HL-60/S4 treated with phorbol 12-myristate 13-acetate at 8.2 ng/mL for 4 days and 3 days (cell line): ENCODE measurements around the gene SIPA1L3.

Experiments used
- in situ Hi-C: fragments of 300-500 bp; cut with MboI; formaldehyde crosslinking; loops from 2 replicates; pipeline ENCODE4 v1.15.0; 2022; ENCODE audit warnings: low sequenced_read_pairs

The SIPA1L3 gene

DNA sequence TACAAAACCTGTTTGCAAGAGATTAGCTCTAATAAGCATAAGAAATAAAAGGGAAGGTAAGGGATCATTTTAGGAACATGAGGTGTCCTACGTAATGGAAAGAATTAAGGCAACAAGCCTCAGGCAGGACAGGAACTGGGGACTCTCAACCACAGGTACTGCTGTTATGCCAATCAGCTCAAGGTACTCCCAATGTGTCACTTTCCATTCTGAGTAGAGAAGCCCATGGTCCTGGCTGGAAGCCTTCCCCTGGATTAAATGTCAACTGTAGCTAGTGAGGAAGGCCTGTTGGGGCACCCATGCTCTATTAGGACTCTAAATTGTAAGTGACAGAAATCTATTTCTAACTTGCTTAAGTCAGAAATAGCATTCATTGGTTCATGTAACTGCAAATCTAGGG, 182.4 kb downstream of the SIPA1L3 start:
- in situ Hi-C loops = loop anchor here (25.0 kb wide), 1 partner anchor 177 kb away; the partner anchor contains the start of genes SIPA1L3 and WDR87

GRCh38 chr19:38093154-38093553, 186.1 kb downstream of the SIPA1L3 start:
- in situ Hi-C loops = loop anchor here (25.0 kb wide), 1 partner anchor 181 kb away; the partner anchor contains the start of genes SIPA1L3 and WDR87

DNA sequence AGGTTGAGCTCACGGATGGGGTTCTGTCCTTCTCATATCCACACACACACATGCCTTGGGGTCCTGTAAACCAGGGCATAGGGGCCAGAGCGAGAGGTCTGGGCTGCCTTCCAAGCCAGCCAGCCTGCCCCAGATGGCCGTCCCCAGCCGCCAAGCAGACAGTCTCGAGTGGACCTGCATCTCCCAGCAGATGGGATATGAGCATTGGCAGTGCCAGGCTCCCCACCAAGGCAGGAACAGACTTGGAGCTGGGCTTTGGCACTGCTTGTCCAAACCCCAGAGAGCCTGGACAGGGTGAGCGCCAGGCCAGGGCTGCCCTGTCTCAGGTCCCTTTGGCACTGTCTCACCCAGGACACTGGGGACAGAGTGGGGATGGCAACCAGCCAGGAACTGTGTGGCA, 186.6 kb downstream of the SIPA1L3 start:
- in situ Hi-C loops = loop anchor here (25.0 kb wide), 1 partner anchor 181 kb away; the partner anchor contains the start of genes SIPA1L3 and WDR87

DNA sequence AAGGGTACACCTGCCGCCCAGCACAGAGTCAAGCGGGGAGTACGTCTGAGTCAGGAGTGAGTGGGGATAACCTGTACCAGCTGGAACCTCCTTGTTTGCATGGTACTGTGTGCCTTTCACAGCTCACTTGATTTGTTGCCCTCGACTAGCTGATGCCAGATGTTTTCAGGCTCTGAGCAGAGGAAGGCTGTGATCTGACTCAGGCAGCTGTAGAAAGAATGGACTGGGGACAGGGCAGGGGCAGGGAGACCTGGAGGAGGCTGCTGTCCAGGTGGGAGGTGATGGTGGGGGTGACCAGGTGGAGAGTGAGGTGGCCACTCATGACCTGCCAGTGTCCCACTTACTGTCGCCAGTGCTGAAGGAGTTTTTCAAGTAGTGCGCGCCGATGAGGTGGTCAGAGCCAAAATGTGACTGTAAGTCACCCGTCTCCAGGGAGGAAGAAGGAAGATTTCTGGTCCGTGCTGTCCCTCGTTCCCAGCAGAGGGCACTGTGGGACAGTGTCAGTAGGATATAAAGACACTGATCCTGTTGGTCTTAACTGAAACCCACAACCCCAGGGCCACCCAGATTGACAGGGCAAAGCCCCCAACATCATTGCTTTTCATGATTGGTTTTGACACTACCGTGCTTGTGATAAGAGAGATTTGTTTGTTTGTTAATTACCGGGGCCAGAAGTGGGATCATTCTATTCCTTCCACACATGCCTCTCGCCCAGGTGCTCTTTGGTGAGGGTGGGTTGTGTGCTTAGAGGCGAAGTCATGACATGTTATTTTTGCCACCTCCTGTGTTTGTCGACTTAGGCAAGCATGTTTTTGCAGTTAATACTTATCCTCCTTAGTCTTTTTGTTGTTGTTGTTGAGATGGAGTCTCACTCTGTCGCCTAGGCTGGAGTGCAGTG, 188.7 kb downstream of the SIPA1L3 start:
- in situ Hi-C loops = loop anchor here (25.0 kb wide), 1 partner anchor 183 kb away; the partner anchor contains the start of genes SIPA1L3 and WDR87

DNA sequence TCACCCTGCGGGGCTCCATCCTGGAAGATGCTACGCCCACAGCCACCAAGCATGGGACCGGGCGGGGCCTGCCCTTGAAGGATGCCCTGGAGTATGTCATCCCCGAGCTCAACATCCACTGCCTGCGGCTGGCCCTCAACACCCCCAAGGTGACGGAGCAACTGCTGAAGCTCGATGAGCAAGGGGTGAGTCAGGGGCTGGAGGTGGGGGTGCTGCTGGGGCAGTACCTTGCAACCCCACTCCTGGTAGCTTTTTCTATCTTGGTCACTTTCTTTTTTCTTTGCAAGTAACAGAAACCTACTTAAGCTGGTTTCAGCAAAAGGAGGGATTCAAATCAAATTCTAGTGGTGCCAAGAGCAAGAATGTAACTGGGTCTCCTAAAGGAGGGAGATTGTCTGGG, 193.0 kb downstream of the SIPA1L3 start:
- in situ Hi-C loops = loop anchor here (25.0 kb wide), 1 partner anchor 188 kb away; the partner anchor contains the start of genes SIPA1L3 and WDR87

DNA sequence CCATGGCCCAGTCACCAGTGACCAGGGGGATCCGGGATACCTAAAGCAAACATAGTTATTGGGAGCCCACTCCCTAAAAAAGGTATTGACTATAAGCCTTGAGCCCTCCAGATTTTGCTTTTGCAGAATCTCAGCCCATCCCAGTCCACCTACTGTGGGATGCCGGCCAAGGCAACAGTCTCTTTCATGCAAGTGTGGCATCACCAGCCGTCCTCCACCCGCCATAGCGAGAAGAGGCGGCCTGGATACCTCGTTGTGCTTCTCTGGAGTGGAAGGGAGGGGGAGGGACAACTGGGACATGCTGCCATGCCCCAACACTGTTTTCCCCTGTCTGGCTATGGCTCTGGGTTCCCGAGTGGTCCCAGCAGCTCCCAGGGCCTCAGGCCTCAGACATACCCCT, 193.6 kb downstream of the SIPA1L3 start:
- in situ Hi-C loops = no loop called here

- in situ Hi-C loops = no loop called here
Measured at GRCh38 chr19:38101723-38102122, 194.7 kb downstream of the SIPA1L3 start.

- in situ Hi-C loops = no loop called here
Measured at GRCh38 chr19:38105574-38105973, 198.6 kb downstream of the SIPA1L3 start.

GRCh38 chr19:38107129-38107528, 200.1 kb downstream of the SIPA1L3 start:
- in situ Hi-C loops = no loop called here

GRCh38 chr19:38111898-38112297, 204.9 kb downstream of the SIPA1L3 start:
- in situ Hi-C loops = no loop called here

GRCh38 chr19:38114651-38115050, 207.6 kb downstream of the SIPA1L3 start:
- in situ Hi-C loops = no loop called here

DNA sequence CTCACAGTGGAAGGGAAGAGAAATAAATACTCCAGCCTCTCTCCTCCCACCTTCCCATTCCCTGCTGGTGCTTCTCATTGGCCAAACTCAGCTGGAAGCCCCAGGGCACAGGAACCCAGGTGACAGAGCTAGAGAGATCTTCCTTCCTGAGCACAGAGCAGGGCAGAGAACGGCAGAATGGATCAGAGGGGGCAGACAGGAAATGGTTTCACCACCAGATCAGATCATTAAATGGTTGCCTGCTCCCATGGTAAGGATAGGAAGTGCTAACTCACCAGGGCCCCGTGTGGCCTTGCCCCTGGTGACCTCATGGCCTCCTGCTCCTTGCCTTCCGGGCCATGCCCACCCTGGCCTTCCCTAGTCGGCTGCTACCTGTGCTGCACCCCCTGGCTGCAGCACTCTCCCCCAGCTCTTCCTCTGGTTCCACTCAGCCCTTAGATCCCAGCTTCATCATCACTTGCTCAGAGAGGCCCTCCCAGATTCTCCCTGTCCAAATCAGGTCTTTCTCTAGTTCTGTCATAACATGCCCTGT, 208.3 kb downstream of the SIPA1L3 start:
- in situ Hi-C loops = no loop called here

GRCh38 chr19:38118176-38118575, 211.2 kb downstream of the SIPA1L3 start:
- in situ Hi-C loops = no loop called here

GRCh38 chr19:38120471-38121025, 213.5 kb downstream of the SIPA1L3 start:
- in situ Hi-C loops = no loop called here

GRCh38 chr19:38122402-38123093, 215.5 kb downstream of the SIPA1L3 start:
- in situ Hi-C loops = no loop called here

- in situ Hi-C loops = no loop called here
Measured at GRCh38 chr19:38125238-38125637, 218.2 kb downstream of the SIPA1L3 start.

DNA sequence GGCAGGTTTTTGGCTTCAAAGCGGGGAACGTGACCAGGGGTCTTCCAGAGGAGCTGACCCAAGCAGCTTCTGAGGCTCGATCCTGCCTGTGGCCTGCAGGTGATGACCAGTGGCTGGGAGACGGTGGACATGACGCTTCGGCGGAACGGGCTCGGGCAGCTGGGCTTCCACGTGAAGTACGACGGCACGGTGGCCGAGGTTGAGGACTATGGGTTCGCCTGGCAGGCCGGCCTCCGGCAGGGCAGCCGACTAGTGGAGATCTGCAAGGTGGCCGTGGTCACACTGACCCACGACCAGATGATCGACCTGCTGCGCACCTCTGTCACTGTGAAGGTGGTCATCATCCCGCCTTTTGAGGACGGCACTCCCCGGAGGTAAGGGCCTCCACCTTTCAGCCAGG, 223.4 kb downstream of the SIPA1L3 start:
- in situ Hi-C loops = no loop called here

DNA sequence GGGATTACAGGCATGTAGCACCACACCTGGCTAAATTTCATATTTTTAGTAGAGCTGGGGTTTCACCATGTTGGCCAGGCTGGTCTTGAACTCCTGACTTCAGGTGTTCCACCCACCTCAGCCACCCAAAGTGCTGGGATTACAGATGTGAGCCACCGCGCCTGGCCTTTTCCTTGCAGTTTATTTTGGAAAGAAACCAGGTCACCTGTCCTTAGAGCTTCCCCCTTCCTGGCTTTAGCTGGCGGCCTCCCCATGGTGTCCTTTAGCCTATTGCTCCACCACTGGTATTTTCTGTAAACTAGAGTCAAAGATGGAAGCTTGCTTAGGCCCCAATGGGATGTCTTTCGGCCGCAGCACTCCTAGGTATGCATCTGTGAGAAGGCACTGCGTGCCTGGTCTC, 225.8 kb downstream of the SIPA1L3 start:
- in situ Hi-C loops = no loop called here

- in situ Hi-C loops = no loop called here
Measured at GRCh38 chr19:38133319-38133718, 226.3 kb downstream of the SIPA1L3 start.

GRCh38 chr19:38134540-38135149, 227.6 kb downstream of the SIPA1L3 start:
- in situ Hi-C loops = no loop called here
